Measurements from ENCODE around the gene LRRC8D.

GRCh38 chr1:89880679-89881078 is 59.8 kb downstream of the LRRC8D start:
- TF ChIP-seq CTCF (IDR thresholded peaks at IDR 0.05): no peak
- no peak for TF ChIP-seq EP300 (IDR thresholded peaks at IDR 0.05)

All from ovary (tissue), 3 donors.